DLD1 (cell line): ENCODE measurements around the gene TMEFF2.
"Not testable (repeated sequence)": the region's sequence is repeated elsewhere in the genome, so short reads cannot be mapped to it uniquely, and the experiment has no call there.

Experiments used
- in situ Hi-C: cut with HindIII; loops from 2 replicates; pipeline ENCODE4 v1.10.0; 2017; ENCODE audit warnings: low sequenced_read_pairs

Gene TMEFF2

DNA sequence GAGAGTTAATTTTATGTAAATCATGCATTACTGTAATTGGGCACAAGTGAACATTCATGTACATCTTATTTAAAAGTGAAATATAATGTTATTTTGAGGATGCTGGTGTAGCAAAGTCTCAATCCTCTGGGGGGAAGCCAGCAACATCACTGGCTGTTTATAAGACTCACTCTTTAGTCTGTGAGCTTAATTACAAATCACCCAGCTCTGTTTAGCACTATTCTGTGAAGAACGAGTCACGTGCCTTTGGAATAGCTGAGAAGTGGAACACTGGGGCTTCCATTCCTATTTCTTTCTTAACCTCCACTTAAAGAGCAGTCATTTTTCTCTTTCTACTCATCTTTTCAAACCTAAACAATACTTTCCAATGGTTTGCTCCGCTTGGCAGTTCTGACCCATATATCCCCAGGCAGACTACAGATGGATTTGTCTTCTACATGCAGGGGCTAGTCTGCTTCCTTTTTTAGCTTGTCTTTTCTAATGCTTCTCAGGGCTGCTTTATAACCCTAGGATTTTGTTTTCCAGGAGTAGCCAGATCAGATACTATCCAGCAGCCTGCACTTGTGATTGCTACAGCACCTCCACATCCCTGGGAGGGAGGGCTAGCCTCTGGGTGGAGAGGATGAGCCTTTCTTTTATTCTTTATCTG lies 252.5 kb downstream of the TMEFF2 start:
- in situ Hi-C loops, result no loop called here

DNA sequence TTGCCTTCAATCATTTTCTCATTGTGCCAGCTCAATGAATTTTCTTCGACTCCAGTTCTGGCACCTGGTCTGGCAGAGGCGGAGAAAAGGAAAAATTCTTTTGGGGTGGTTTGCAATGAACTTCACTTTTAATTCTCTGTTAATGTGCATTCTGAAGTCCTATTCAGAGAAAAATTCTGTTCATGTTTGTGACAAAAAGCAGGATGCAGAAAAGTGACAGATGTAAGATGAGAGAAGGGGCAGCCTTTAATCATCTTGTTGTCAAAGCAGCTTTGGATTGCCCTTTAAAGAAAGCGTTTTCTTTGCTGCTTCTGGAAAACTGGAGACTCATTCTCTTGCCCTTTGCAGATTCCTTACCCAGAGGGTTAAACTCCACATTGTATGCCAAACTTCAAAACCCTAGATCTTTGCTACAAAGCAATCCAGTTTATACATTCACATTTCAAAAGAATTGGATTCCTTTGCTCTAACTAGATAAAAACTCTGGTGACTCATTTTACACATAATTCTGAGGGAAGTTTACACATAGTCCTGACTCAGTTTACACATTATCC lies 253.3 kb downstream of the TMEFF2 start:
- in situ Hi-C loops, result no loop called here

DNA sequence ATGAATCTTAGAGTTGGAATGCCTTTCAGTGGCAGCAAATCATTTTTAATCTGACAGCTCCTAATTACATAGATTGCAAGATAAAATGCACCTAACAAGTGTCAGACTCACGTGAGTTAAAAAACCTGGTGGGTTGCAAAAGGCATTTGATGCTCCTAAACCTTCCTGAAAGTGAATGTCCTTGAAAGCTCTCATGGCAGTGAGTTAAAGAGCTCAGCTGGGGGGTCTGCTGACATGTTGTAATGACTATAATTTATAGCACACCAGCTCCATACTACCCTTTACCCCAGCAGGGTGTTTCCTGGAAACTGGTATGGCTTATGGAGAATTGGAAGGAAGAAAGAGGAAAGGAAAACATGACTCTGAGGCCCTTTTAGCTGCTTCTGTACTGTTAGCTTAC lies 256.0 kb downstream of the TMEFF2 start:
- in situ Hi-C loops, result no loop called here

DNA sequence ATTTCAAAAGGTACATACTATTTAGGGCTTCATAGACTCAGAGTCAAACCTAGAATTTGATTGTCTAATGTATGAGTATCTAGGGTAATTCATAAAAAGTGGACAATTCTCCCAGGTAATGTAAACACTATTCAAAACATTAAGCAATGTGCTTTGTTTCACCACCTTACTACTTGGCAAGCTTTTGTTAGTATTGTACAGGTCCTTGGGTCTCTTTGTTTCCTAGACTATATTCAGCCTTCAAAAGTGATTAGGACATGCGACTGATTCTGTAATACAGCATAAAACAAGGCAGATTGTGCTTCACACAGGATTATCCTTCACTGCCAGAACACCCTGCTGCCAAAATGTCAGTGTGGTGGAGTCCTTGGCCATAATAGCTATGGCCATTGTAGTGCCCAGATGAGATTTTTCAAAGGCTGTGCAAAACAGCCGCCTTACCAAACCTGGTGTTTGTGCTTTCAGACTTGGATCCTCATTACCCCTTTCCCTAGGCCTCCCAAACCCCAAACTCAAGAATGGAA lies 257.8 kb downstream of the TMEFF2 start:
- in situ Hi-C loops, result no loop called here

DNA sequence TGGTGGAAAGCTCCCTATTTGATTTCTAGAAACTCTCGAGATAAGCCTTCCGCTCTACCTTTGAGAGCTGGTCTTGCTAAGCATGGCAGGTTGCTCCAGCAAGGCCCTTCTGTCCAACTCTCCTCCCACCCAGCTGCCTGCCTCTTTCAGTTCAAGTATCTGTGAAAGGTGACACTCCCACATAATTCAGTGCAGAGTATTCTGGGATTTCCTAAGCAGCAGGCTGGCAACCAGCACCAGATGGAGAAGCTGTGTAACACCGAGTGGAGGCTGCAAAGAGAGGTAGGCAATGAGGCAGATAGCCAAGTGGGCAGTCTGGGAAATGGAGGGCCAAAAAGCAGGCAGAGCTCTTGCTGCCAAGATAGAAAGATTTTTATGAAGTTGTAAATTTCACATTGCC lies 259.5 kb downstream of the TMEFF2 start:
- in situ Hi-C loops, result no loop called here

DNA sequence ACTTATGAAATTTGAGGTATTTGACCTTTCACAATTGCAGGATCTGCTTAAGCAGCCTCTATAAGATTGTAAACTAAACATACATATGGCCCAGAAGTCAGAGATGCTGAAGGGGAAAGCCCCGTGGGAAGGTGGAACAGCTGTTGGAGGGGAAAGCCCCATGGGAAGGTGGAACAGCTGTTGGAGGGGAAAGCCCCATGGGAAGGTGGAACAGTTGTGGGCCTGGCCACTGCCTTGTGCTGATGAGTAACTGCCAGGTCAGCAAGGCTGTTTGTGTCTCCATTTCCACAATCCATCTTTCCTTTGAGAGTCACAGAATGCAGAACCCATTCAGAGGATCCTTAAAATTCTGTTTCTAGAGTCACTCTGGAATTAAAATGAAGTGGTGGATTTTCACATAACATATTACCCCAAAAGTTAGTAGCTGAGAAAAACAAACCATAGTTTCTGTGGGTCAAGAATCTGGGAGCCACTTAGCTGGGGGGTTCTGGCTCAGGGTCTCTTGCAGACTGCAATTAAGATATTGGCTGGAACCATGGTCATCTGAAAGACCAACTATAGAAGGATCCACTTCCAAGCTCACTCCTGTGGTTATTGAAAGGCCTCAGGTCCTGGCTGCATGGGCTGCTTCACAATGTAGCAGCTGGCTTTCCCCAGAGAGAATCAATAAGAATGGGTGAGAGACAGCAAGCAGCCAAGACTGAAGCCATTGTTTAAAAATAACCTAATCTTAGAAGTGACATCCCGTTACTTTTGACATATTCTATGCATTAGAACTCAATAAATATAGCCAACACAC lies 261.2 kb downstream of the TMEFF2 start:
- in situ Hi-C loops, result no loop called here

DNA sequence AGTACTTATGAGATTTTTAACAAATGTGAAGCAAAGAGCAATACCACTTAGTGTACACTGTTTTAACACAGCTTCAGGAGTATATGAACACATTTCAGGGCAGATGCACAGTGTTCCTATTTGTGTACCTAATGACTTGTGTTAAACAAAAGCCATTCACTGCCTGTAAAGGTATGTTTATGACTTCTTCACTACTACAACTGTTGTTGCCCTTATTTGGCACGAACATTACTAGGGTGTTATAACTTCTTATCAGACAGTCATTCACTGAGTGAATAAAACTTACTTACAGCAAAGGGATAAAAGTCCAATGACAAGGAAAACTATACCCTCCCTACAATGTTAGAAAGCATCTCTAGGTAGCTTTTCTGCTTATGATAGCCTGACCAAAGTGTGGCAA lies 262.4 kb downstream of the TMEFF2 start:
- in situ Hi-C loops, result no loop called here

DNA sequence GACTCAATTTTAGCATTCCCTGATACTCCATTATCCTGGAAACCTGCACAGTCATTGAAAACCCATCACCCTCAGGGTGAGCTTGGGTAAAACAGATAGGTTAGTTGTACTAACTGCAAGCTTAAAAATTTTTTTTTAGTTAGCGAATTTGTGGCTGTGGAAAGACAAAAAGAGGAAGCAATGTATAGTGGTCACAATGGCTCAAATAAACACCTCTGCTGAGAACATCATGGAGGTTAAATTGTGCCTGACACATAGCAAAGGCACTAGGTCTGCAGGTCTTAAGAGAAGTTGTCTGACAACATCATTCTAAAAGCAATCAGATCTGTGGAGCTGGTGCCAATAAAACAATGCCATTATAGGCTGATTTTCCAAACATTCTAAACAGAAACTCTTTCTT lies 263.4 kb downstream of the TMEFF2 start:
- in situ Hi-C loops, result no loop called here

DNA sequence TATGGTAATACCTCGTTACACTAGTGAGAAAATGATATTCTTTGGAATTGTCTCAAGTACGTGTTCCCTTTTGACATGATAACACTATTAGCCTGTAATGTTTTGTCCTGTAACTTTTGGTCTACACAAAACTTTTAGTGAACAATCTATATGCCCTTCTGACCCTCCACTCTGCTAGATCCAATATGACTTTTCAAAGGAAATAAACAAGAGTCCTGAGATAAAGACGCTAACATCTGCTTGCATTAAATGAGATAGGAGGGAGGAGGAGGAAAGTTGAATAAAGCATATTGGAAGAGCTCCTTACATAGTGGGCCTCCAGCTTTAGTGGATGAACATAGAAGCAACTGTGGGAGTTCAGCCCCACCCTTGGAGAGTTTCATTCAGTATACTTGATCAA lies 264.5 kb downstream of the TMEFF2 start:
- in situ Hi-C loops, result no loop called here

DNA sequence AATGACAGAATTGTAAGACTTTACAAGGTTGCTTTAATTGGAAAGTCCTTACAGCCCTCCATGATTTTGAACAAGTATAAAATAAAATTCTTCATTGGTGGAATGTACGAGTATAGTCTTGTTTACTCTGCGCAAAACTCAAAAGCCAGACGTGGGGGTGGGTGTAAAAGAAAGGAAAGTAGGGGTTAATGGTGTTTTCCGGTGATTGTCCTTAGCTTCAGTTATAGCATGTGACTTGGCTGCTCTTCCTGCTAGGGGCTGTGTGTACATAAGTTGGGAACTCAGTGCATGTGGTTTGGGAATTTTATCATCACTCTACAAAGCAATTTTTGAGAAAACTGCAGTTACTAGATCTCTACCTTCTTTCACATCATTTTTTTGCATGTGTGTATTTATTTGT lies 265.4 kb downstream of the TMEFF2 start:
- in situ Hi-C loops, result no loop called here

DNA sequence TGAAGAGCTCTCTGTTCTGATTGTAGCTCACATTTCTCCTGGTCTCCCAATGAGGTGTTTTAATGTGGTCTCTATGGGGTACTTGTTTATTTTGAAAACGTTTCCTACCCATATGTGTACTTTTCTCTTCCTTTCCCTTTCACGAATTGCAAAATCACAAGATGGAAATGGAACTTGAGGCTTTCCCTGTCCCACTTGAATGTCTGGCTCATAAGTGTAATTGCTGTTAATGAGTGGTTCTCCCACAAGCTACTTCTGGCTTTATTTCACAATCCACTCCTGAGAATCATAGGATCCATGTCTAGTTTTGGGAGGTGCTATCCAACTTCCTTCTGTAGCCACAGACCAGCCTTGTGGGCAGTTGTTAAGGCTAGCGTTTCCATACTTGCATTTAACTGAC lies 266.7 kb downstream of the TMEFF2 start:
- in situ Hi-C loops, result no loop called here

DNA sequence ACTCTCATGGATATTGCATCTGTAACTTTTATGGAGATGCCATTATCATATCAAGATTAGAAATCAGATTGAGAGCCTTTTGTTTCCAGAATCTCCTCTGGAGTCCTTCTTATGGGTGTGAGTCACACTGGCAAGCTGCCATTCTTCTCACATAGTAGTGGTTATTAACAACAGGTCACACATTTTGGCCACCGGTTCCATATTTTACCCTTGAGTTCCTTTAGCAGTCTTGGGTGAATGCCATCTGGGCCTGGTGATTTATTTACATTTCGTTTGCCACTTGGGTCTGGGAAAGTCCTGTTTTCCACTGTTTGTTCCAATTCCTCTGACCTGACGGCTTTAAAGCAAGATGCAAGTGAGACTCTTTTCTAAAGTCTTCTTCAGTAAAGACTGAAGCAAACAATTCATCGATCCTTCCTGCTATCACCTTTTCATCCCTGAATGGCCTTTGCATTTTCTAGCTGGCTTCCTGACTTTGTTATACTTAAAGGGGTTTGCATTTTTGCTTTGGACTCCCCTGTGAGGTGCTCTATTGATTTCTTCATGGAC lies 267.3 kb downstream of the TMEFF2 start:
- in situ Hi-C loops, result no loop called here

DNA sequence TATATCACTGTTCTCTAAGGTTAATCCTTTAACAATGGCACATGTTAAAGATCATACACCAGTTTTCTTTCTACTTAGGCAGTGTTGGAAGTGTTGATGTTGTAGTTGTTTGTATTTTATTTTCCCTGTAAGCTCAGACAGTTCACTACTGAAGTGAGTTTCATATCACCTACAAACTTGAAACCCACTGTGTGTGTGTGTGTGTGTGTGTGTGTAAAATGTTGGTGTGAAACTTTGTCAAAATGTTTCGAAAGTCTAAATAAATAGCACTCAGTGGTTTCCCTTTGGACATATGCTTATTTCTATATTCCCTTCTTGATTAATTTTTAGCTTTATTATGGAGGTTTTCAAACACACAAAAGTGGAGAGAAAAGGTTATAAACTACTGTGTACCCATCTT lies 268.1 kb downstream of the TMEFF2 start:
- in situ Hi-C loops, result no loop called here

DNA sequence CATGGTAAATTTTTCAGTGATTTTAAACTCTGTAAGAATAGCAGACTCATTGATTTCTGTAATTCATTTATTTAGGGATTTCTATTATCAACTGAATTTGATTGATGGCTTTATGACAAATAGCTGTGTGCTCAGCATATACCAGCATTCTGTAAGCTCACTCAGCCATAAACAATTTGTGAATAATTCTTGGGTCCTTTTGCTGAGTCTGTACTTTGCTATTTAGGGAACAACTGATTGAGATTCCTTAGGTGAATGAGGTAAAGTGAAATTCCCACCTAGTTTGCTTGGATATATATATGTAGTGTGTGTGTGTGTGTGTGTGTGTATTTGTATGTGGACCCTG lies 271.1 kb downstream of the TMEFF2 start:
- in situ Hi-C loops, result no loop called here

DNA sequence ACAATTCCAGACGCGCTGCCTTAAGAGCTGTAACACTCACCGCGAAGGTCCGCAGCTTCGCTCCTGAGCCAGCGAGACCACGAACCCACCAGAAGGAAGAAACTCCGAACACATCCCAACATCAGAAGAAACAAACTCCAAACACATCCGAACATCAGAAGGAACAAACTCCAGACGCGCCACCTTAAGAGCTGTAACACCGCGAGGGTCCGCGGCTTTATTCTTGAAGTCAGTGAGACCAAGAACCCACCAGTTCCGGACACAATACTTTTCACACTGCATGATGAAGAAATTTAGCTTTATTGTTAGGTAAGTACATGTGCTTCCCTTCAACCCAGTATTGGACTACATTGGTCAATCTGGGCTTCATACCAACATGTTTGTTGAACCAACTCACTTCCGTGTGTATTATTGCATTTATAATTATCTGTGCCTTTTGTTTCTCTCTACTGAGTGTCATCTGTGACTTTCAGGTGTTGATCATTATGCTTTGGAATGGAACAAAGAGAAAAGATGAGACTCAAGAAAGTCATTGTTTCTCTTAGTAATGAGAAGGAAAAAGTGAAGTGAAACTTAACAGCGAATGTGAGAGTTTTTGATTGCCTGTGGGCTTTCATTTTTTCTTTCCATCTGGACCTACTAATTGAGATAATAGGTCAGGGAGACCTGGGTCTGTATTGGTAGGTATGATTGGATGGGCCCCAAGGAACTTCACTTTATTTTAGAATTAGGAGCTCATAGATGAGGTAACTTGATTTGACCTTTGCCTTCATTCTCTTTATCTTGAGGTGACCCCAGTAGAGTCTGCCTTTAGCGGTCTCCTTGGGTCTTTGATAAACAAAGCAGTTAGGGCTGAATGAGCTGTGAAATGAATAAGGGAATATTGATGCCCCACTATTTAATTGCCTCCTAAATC lies 271.7 kb downstream of the TMEFF2 start:
- in situ Hi-C loops, result no loop called here

DNA sequence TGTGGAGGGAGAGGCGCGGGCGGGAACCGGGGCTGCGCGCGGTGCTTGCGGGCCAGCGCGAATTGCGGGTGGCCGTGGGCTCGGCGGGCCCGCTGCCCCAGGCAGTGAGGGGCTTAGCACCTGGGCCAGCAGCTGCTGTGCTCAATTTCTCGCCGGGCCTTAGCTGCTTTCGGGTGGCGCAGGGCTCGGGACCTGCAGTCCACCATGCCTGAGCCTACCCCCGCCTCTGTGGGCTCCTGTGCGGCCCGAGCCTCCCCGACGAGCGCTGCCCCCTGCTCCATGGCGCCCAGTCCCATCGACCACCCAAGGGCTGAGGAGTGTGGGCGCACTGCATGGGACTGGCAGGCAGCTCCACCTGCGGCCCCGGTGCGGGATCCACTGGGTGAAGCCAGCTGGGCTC lies 273.1 kb downstream of the TMEFF2 start:
- in situ Hi-C loops, result not testable (repeated sequence)

DNA sequence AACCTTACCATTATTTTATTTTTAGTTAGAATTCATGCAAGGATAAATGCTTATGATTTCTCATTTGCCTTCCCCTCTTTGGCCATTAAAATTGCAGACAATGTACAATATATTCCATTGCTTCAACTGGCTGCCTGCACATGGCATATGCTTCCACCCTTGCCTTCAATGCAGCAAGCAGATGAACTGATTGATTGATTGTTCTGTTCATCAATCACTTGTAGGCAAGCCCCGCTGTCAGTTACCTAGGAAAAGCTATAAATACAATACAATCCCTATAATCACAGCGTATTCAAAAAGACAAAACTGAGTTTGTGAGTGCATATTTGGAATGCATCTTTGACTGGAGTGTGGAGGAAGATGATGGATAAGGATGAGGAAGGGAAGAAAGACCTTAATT lies 274.2 kb downstream of the TMEFF2 start:
- in situ Hi-C loops, result no loop called here

DNA sequence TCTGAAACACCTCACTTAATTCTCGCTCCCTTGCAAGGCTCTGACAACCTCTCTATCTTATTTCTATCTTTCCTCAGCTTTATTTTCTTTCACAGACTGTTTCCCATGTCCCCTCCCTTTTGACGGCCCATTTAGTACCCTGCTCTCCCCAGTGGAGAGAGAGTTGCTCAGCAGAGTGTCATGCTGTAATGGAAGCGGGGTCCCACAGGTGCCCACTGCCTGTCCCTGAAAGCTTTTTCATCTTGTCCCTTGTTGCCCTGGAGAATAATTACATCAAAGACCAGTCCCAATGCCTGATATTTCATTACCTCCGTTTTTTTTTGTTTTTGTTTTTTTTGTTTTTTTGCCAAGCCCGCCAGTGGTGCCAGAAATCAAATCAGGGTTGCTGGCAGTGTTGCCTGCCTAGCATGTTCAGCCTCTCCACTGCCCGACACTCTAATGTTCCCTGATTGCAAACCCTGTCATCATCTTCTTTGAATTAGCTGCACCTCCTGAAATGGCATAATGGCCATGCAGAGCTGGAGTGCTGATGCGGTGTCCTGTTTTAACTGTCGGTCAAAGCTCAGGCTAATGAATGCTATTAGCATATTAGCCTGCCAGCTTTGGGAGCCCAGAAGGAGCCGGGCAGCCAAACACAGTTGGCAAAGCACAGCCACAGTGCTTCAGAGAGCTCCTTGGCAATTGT lies 276.6 kb downstream of the TMEFF2 start:
- in situ Hi-C loops, result no loop called here

DNA sequence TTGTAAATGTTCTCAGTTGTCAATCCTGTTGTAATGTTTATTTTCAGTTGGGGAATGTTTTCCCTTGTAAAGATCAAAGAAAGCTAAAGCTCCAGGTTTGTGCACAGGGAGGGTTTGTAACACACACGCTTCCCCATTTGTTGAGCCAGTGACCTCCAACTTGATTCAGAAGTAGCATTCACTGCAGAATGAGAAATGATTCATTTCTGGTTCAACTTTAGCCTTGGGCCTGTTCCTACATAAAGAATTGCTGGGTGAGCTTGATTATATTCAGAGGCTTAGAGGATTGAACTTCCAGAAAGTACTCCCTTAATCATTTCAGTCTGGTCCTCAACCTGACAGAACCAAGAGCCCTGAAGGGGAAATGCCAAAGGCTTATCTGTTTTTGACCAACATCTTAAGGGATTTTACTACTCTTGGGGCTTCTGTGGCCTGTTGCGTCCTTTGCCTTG lies 277.3 kb downstream of the TMEFF2 start:
- in situ Hi-C loops, result no loop called here

DNA sequence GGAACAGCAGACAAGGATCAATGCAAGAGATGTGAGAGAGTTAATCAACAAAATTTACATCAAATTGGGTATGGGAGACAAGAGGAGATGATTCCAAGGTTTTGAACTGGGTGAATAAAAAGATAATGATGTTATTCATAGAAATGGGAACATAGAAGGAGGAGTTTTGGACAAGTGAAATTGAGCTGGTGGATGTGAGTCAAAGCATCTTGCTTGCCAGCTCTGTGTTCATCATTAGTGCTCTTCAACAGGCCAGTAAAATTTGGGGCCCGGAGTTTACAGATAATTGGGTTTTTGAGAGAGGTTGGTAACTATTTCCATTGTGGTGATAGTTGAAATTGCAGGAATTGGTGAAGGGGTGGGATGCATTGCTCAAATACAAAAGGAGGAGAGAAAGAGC lies 277.9 kb downstream of the TMEFF2 start:
- in situ Hi-C loops, result no loop called here
